GM12878 (cell line): Measurements from ENCODE around the gene CORO7. TPM values are rescaled to one million over a fixed set of nuclear protein-coding genes. Genes with fewer than 3 reads are reported as not detected.

Experiments used
- ATAC-seq: fragments of 200-7000 bp; cut with Tn5 transposase; 3 replicates; pipeline ENCODE4 v1.9.1; 2020; ENCODE audit warnings: mild to moderate bottlenecking, moderate library complexity
- BruUV-seq: library from RNA; stranded (reverse); fragments of 400-500 nt; replicated peaks from 2 replicates; lab custom pipeline; 2021; lab: Mats Ljungman, UMichigan
- CTCF ChIA-PET: fragments of 300-600 bp; sonication (Branson Sonifier 250); formaldehyde crosslinking; extraction: SDS; loops from one replicate; lab custom pipeline; 2021; ENCODE audit warnings: inconsistent platforms; lab: Yijun Ruan, JAX
- POLR2A ChIA-PET: fragments of 350-600 bp; formaldehyde crosslinking; extraction: SDS; loops from one replicate; lab custom pipeline; 2021; ENCODE audit warnings: inconsistent platforms; lab: Charles Lee
- RAD21 ChIA-PET: fragments of 300-600 bp; sonication (Branson Sonifier 250); formaldehyde crosslinking; loops from one replicate; lab custom pipeline; 2023; ENCODE audit warnings: antibody characterized with exemption; ENCODE audit not compliant: unreplicated experiment; lab: Charles Lee
- SMC1A ChIA-PET: fragments of 300-600 bp; sonication (Branson Sonifier 250); formaldehyde crosslinking; loops from one replicate; lab custom pipeline; 2023; ENCODE audit not compliant: unreplicated experiment, uncharacterized antibody; lab: Charles Lee
- DNase-seq: peaks from one replicate; pipeline ENCODE4 v3.0.0-alpha.2; 2011; ENCODE audit warnings: low read depth, low spot score
- FAIRE-seq: peaks from 3 replicates; lab custom pipeline; 2011; peaks lifted over from hg19 to GRCh38; lab: Jason Lieb, UNC
- H2AFZ ChIP-seq: 2 replicates; pipeline ENCODE4 v1.6.0; 2011; ENCODE audit warnings: low read depth, low read length, control low read depth; ENCODE audit not compliant: control insufficient read depth
- H3K27ac ChIP-seq: 2 replicates; pipeline ENCODE4 v1.5.1; 2011; ENCODE audit warnings: control low read depth; ENCODE audit not compliant: control insufficient read depth, insufficient read depth
- H3K27me3 ChIP-seq, 2 experiments: replicated peaks in 1 of 2; 2 replicates each; pipeline versions ENCODE4 v1.6.0 to v1.6.1; 2011; ENCODE audit warnings: low read length in 1 of 2; ENCODE audit not compliant: control insufficient read depth in 2 of 2, insufficient read depth in 2 of 2
- H3K36me3 ChIP-seq, 2 experiments: 2 replicates each; pipeline ENCODE4 v1.5.1; 2011; ENCODE audit warnings: low read length in 1 of 2; ENCODE audit not compliant: control insufficient read depth in 2 of 2, insufficient read depth in 2 of 2
- H3K4me1 ChIP-seq: 2 replicates; pipeline ENCODE4 v1.6.1; 2011; ENCODE audit warnings: mild to moderate bottlenecking, low read length, moderate library complexity, mixed read lengths; ENCODE audit not compliant: control insufficient read depth, insufficient read depth
- H3K4me2 ChIP-seq: 2 replicates; pipeline ENCODE4 v1.6.0; 2011; ENCODE audit warnings: control low read depth; ENCODE audit not compliant: control insufficient read depth, insufficient read depth
- H3K4me3 ChIP-seq: fragments of 200-600 bp; sonication (generic); 2 replicates; pipeline ENCODE4 v1.5.1; 2016
- H3K79me2 ChIP-seq: 2 replicates; pipeline ENCODE4 v1.6.0; 2011; ENCODE audit warnings: low read length; ENCODE audit not compliant: control insufficient read depth, insufficient read depth
- H3K9ac ChIP-seq: 2 replicates; pipeline ENCODE4 v1.8.0; 2011; ENCODE audit warnings: low read length, control low read depth, mixed read lengths; ENCODE audit not compliant: control insufficient read depth, insufficient read depth
- H3K9me3 ChIP-seq: replicated peaks from 3 replicates; pipeline ENCODE4 v1.5.1; 2011; ENCODE audit warnings: mild to moderate bottlenecking, low read length; ENCODE audit not compliant: control insufficient read depth, insufficient read depth
- H4K20me1 ChIP-seq: 2 replicates; pipeline ENCODE4 v1.6.0; 2011; ENCODE audit not compliant: control insufficient read depth, insufficient read depth
- BACH1 ChIP-seq: fragments of 450-650 bp; IDR thresholded peaks from 2 replicates; pipeline ENCODE4 v1.6.1; 2017; ENCODE audit warnings: mild to moderate bottlenecking, borderline replicate concordance
- BRCA1 ChIP-seq: IDR thresholded peaks from 2 replicates; pipeline ENCODE4 v1.6.1; 2011; ENCODE audit warnings: low read depth, low read length, improper control_type of control experiment
- CBX3 ChIP-seq: fragments of 200-600 bp; sonication (generic); IDR thresholded peaks from 2 replicates; pipeline ENCODE4 v1.6.1; 2016; ENCODE audit warnings: low read depth, borderline replicate concordance
- CHD2 ChIP-seq: IDR thresholded peaks from 2 replicates; pipeline ENCODE4 v1.6.1; 2011; ENCODE audit warnings: low read depth, low read length, improper control_type of control experiment, borderline replicate concordance
- HDAC2 ChIP-seq: fragments of 200-600 bp; sonication (generic); IDR thresholded peaks from 2 replicates; pipeline ENCODE4 v1.6.1; 2017
- NR2C1 ChIP-seq: fragments of 450-650 bp; IDR thresholded peaks from 2 replicates; pipeline ENCODE4 v1.6.1; 2017; ENCODE audit warnings: antibody characterized with exemption, mild to moderate bottlenecking, moderate library complexity
- PAX5 ChIP-seq: IDR thresholded peaks from 2 replicates; pipeline ENCODE4 v1.6.1; 2011; ENCODE audit warnings: low read depth, low read length, borderline replicate concordance
- POLR2AphosphoS2 ChIP-seq: IDR thresholded peaks from 2 replicates; pipeline ENCODE4 v1.6.1; 2011; ENCODE audit warnings: low read depth, mild to moderate bottlenecking, low read length, improper control_type of control experiment, moderate library complexity
- POU2F2 ChIP-seq: IDR thresholded peaks from 3 replicates; pipeline ENCODE4 v1.6.1; 2011; ENCODE audit warnings: low read depth, mild to moderate bottlenecking, low read length, borderline replicate concordance
- SMARCA5 ChIP-seq: fragments of 450-650 bp; IDR thresholded peaks from 2 replicates; pipeline ENCODE4 v1.6.1; 2017; ENCODE audit warnings: mild to moderate bottlenecking
- SMC3 ChIP-seq: IDR thresholded peaks from 2 replicates; pipeline ENCODE4 v1.6.1; 2011; ENCODE audit warnings: low read length, improper control_type of control experiment, borderline replicate concordance
- SREBF2 ChIP-seq: IDR thresholded peaks from 2 replicates; pipeline ENCODE4 v1.6.1; 2012; ENCODE audit warnings: mild to moderate bottlenecking, low read length
- TCF3 ChIP-seq: IDR thresholded peaks from 2 replicates; pipeline ENCODE4 v1.6.1; 2012; ENCODE audit warnings: low read depth, mild to moderate bottlenecking, low read length, borderline replicate concordance; ENCODE audit not compliant: insufficient read depth
- ZNF24 ChIP-seq: fragments of 450-650 bp; IDR thresholded peaks from 2 replicates; pipeline ENCODE4 v1.6.1; 2017; ENCODE audit warnings: antibody characterized with exemption, mild to moderate bottlenecking
- ZNF274 ChIP-seq: IDR thresholded peaks from one replicate; pipeline ENCODE4 v1.8.0; 2011; ENCODE audit not compliant: insufficient read length, insufficient read depth
- ZZZ3 ChIP-seq: IDR thresholded peaks from 2 replicates; pipeline ENCODE4 v1.6.1; 2011; ENCODE audit warnings: low read depth; ENCODE audit not compliant: control insufficient read depth, insufficient read length
- WGBS: methylation state at CpG from one replicate; pipeline ENCODE4 v1.1.6; 2016; ENCODE audit warnings: low lambda C conversion rate; ENCODE audit not compliant: insufficient replicate concordance, insufficient coverage; ENCODE audit errors: missing lambda C conversion rate; 5-methylcytosine and 5-hydroxymethylcytosine counted together
- in situ Hi-C: fragments of 300-500 bp; cut with MboI; formaldehyde crosslinking; loops from 9 replicates; pipeline ENCODE4 v1.14.3; 2018; ENCODE audit warnings: mixed read lengths
- intact Hi-C: fragments of 100-400 bp; cut with micrococcal nuclease; formaldehyde crosslinking; loops from one replicate; pipeline ENCODE4 v1.14.2; 2022; ENCODE audit not compliant: unreplicated experiment
- polyA plus RNA-seq, 11 experiments: library from polyadenylated mRNA; depleted of rRNA in 4 of 11; unstranded in 6 of 11; stranded (reverse) in 5 of 11; fragments of >200 nt; fragmentation: Nextera tagmentation in 4 of 11; fragmentation: Illumina TruSeq in 1 of 11; extraction: Ambion mirVana in 4 of 11; extraction: Trizol in 1 of 11; gene quantifications; 1 replicate in 1 of 11; 2 replicates in 10 of 11; pipeline versions ENCODE4 v1.2.1 to v1.2.3, GENCODE V29; 2011 to 2016; ENCODE audit warnings: inconsistent platforms in 2 of 11, missing spikeins in 2 of 11, low read depth in 1 of 11
- total RNA-seq, 4 experiments: library from RNA; depleted of rRNA in 3 of 4; stranded (reverse); fragments of >200 nt in 3 of 4; fragmentation: Illumina TruSeq in 1 of 4; extraction: Trizol in 1 of 4; gene quantifications; 2 replicates each; pipeline versions ENCODE4 v1.2.1 to v1.2.3, GENCODE V29; 2013 to 2021
- TF ChIP-seq, protein P1 (sequence below): fragments of 450-650 bp; IDR thresholded peaks from 2 replicates; pipeline ENCODE4 v1.6.1; 2017; ENCODE audit warnings: low read depth, mild to moderate bottlenecking, moderate library complexity
- TF ChIP-seq, protein P2 (sequence below): IDR thresholded peaks from 2 replicates; pipeline ENCODE4 v1.6.1; 2011; ENCODE audit warnings: borderline replicate concordance, low read depth, mild to moderate bottlenecking, moderate library complexity, low read length; ENCODE audit not compliant: insufficient read depth, poor library complexity, severe bottlenecking
- TF ChIP-seq, protein P3 (sequence below): IDR thresholded peaks from 2 replicates; pipeline ENCODE4 v1.6.1; 2011; ENCODE audit warnings: mild to moderate bottlenecking, low read depth, low read length, moderate library complexity; ENCODE audit not compliant: insufficient replicate concordance

The CORO7 gene
- total and polyA plus RNA-seq, 10 of the 15 experiments (the other 5 are each of a cell fraction or from before 2014, with no cell fraction given), result 0.64 to 89.2 (median 43.7) TPM

DNA sequence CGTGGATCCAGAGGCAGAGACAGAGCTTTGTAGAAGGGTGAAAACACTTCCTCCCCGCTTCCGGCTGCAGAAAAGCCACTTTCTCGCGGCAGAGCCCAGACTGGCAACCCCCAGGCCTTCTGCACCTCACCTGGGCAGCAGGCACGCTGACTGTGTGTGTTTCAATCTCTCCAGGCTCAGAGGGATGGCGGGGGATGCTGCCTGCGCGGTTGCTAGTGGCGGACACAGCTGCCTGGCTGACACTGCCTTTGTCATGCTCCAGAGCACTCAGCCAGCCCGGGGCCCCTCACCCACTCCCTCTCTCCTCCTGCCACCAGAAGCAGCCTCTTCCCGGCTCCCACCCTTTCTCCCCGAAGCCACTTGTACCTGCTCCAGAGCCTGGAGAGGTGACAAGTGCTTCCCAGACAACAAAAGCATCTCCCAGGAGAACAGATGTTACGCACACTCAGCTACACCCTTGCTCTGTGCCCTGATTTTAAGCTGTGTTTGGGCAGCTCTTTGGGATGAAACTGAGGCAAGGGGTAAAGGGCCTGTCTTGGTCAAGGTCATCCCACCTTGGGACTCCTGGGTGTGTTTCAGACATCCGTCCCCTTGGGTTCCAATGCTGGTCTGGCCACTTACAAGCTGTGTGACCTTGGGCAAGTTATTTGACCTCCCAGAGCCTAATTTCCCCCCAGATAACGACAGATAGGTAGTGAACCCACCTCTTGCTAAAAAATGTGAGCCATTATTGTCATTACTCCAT, 109.8 kb downstream of the CORO7 start:
- ChIA-PET POLR2A (interaction anchor here (0.6 to 4.4 kb wide), 6 partner anchors 9 to 169 kb away, joined by 3 to 17 read pairs (median 6); partner anchors contain the start of genes GLIS2 and HMOX2), CTCF (interaction anchor here (0.6 to 7.8 kb wide), 13 partner anchors 8 to 108 kb away, joined by 3 to 140 read pairs (median 5); partner anchors contain the start of gene GLIS2), RAD21 (interaction anchor here (1.1 to 7.0 kb wide), 5 partner anchors 10 to 95 kb away, joined by 4 to 68 read pairs (median 6); no protein-coding TSS in a partner anchor), SMC1A (interaction anchor here (0.6 to 7.6 kb wide), 6 partner anchors 16 to 53 kb away, joined by 3 to 62 read pairs (median 6); partner anchors contain the start of gene TFAP4)
- intact Hi-C loops, result loop anchor here (5.0 kb wide), 3 partner anchors 34 to 651 kb away; partner anchors contain the start of genes SEC14L5 and TFAP4
- Histone ChIP-seq H3K4me1 (peaks cover 13% of the 10 kb centered on the region), H3K27ac (peak overlapping the region; percentile 87), H3K27me3 (no peaks in the 10 kb centered on the region), H3K4me2 (peak overlapping the region; percentile 68), H3K9ac (peak overlapping the region; percentile 95), H2AFZ (peak overlapping the region; percentile 87), H3K9me3 (no peaks in the 10 kb centered on the region), H3K79me2 (peaks cover 24% of the 10 kb centered on the region), H3K36me3 (peaks cover 2 to 5% of the 10 kb centered on the region in 2 experiments; a peak in 2 of 4 replicates), H4K20me1 (no peaks in the 10 kb centered on the region), H3K4me3 (peak overlapping the region; percentile 94)
- DNase-seq (no peak), ATAC-seq (peak; percentile 45), FAIRE-seq (peak; percentile 41)
- in situ Hi-C loops, result no loop called here
- BruUV-seq, result TSS peak; percentile 95
- WGBS, result 4% methylated on average over 16 of the region's 16 CpGs
- TF ChIP-seq CBX3 (no peak), CHD2 (no peak), BACH1 (no peak), HDAC2 (no peak), POU2F2 (no peak), BRCA1 (no peak), ZNF24 (no peak), SMARCA5 (no peak), SMC3 (no peak), TCF3 (0 out of 2 replicates have a peak, but pooled peaks have one; percentile 20), ZNF274 (no peak), POLR2AphosphoS2 (no peak), PAX5 (peak; percentile 81), SREBF2 (no peak), NR2C1 (no peak), ZZZ3 (no peak)
- TF ChIP-seq, protein P1, sequence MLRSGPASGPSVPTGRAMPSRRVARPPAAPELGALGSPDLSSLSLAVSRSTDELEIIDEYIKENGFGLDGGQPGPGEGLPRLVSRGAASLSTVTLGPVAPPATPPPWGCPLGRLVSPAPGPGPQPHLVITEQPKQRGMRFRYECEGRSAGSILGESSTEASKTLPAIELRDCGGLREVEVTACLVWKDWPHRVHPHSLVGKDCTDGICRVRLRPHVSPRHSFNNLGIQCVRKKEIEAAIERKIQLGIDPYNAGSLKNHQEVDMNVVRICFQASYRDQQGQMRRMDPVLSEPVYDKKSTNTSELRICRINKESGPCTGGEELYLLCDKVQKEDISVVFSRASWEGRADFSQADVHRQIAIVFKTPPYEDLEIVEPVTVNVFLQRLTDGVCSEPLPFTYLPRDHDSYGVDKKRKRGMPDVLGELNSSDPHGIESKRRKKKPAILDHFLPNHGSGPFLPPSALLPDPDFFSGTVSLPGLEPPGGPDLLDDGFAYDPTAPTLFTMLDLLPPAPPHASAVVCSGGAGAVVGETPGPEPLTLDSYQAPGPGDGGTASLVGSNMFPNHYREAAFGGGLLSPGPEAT, result no peak
- TF ChIP-seq, protein P2, sequence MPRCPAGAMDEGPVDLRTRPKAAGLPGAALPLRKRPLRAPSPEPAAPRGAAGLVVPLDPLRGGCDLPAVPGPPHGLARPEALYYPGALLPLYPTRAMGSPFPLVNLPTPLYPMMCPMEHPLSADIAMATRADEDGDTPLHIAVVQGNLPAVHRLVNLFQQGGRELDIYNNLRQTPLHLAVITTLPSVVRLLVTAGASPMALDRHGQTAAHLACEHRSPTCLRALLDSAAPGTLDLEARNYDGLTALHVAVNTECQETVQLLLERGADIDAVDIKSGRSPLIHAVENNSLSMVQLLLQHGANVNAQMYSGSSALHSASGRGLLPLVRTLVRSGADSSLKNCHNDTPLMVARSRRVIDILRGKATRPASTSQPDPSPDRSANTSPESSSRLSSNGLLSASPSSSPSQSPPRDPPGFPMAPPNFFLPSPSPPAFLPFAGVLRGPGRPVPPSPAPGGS, result no peak
- TF ChIP-seq, protein P3, sequence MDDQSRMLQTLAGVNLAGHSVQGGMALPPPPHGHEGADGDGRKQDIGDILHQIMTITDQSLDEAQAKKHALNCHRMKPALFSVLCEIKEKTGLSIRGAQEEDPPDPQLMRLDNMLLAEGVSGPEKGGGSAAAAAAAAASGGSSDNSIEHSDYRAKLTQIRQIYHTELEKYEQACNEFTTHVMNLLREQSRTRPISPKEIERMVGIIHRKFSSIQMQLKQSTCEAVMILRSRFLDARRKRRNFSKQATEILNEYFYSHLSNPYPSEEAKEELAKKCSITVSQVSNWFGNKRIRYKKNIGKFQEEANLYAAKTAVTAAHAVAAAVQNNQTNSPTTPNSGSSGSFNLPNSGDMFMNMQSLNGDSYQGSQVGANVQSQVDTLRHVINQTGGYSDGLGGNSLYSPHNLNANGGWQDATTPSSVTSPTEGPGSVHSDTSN, result no peak
